HK-2 (cell line): ENCODE data around the gene DUSP6.
A peak's percentile ranks its signal among the peaks of the same experiment; 100 is the strongest.

Experiments
- DNase-seq: peaks from one replicate; pipeline ENCODE4 v3.0.0-alpha.2; 2018; ENCODE audit not compliant: unreplicated experiment

DUSP6 gene

DNA sequence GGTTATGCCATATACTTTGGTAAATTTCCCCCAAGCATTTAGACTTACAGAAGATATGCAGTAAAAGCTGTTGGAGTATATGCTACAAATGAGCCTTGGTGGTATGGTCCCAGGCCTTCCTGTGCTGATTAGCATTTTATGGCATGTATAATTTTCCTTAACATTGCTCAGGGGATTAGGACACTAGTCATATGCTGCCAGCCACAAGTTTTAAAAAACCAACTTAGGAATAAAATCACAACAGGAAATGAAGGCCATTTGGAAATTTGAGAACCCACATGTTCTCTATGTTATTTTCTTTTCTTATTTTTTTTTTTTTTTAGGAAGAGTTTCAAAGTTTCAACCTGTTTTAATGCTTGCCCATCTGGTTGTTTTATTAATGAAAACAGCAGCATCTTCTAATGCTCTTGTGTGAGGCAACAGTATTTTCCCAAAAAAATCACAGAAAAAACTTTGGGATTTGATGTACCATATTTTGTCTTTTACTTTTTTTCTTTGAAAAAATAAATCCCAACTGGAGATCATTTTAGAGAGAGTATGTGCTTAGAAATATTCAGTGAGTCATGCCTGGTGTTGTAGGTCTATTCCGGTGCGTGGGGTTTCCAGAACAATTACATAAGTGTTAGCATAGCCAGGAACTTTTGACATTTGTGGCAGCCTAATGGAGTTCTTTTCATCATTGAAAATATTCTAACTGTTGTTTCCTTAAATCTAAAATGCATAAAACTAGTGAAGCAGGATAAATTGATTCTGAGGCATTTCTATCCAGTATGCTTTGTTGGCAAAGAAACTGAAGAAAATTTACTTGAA is 21.7 kb upstream of the DUSP6 start:
- no peak for DNase-seq

DNA sequence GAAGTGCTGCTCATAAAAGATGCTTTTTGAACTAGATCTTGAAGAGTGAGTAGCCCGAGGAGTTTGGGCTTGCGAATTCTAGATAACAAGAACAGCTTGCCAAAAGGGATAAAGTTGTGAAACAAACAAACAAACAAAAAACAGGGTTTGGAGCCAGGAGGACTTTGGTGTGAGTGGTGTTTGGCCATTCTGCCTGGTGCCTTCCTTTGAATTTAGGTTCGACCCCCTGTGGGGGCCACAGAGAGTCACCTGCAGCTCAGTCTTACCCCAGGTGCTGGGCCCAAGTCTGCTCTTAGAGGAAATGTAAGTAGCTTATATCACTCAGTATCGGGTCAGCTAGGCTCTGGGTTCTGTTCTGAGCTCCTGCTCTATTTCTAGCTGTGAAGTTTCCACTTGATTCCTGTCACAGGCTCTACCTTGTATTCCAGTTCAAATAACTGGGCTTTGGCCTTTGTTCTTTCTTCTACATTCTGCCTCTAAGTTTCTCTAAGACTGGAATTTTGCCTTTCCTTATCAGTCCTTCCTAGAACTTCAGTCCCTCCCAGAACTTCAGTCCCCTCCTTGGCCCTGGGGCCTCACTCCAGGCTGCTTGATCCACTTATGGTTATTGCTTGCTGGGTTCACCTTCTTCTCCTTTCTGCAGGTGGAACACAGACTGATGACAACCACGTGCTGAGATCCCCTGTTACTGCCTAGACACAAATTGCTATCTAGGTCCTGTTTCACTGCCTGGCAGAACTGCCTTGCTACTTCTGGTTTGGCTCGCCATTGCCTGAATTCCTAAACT is 20.5 kb upstream of the DUSP6 start:
- DNase-seq = no peak

DNA sequence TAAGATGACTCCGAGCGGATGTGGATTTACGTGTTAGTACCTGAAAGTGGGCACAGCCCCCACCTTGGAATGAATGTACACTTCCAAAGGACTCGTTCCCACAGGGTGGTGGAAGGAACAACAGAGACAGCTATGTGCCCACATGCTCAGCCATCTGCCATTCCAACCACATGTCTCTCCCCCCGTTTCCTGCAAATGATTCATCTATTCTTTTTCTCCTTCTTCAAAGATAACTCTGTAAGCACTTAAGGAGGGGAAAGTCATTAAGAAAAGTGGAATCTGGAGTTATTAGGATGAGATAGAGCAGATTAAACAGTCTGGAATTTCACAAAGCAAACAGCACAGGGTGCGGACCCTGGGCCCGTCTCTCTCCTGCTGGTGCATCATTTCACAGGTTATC is 18.5 kb upstream of the DUSP6 start:
- DNase-seq = peak; percentile 54

DNA sequence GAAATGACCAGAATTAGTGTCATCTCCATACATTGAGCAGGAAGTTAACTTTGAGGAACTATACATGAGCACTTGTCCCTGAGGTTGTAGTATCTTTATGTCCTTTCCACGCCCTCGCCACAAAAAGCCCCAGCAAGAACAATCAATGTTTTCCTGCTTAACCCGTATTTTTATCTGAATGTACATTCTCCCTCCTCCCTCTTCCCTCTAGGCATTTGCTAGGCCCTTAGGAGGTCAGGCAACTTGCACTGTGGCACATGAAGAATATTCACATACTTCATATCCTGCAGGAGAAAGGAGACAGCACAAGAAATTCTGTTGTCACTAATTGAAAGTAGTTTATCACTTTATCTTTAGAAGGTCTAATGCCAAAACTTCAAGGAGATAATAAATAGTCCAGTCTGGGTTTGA is 18.1 kb upstream of the DUSP6 start:
- no peak for DNase-seq

DNA sequence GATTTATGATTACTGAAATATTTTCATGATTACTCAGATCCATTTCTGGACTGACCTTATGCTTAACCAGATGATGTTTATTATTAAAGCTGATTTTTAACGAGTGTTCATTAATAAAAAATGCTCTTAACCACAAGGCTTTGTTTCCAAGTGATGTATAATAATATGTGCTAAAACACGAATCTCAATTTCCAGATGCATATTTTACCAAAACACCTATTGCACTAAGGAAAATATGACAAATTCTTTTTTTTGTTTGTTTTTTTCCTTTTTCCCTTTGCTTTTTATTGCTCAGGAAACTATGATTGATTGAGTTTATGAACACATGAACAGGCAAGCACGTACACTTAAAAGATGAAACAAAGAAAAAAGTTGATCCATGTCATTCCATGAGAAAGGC is 16.9 kb upstream of the DUSP6 start:
- no peak for DNase-seq

DNA sequence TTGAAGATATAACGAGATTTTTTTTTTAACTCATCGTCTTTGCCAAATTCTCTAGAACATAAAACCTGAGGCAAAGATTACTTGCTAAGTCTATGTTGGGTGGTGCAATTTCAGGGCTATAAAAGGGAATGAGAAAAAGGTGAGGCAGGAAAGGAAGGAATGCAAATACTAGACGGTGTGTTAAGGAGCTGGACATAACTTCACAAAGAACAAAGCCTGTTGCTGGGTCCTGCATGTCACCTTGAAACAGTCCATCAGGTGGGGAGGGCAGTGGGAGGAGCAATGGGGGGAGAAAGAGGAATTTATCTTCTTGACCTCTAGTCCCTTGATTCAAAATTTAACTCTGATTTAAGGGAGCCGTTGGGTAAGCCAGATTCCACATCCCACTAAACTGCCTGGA is 16.1 kb upstream of the DUSP6 start:
- DNase-seq = no peak

GRCh38 chr12:89366676-89367364 is 14.5 kb upstream of the DUSP6 start:
- DNase-seq = no peak

GRCh38 chr12:89364631-89365030 is 12.3 kb upstream of the DUSP6 start:
- DNase-seq = no peak

- DNase-seq = no peak
Measured at GRCh38 chr12:89364058-89364457, 11.8 kb upstream of the DUSP6 start.

- no peak for DNase-seq
Measured at GRCh38 chr12:89363582-89363981, 11.3 kb upstream of the DUSP6 start.

GRCh38 chr12:89363084-89363483 is 10.8 kb upstream of the DUSP6 start:
- DNase-seq = no peak

GRCh38 chr12:89359615-89360014 is 7.3 kb upstream of the DUSP6 start:
- no peak for DNase-seq

DNA sequence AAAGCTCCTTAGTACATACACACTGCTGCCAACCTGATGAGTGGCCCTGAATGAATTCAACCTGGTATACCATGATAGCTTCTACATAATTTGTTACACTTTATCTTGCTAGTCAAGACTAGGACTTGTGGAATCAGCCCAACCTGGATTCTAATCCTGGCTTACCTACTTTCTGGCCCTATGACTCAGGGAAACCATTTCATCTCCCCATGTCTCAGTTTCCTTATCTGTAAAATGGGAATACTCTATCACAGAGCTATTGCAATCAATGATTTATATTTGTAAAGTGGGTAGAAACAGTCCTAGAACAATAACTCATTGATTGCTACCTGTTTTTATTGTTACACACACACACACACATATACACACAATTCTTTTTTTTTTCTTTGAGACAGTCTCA is 6.5 kb upstream of the DUSP6 start:
- DNase-seq = no peak

DNA sequence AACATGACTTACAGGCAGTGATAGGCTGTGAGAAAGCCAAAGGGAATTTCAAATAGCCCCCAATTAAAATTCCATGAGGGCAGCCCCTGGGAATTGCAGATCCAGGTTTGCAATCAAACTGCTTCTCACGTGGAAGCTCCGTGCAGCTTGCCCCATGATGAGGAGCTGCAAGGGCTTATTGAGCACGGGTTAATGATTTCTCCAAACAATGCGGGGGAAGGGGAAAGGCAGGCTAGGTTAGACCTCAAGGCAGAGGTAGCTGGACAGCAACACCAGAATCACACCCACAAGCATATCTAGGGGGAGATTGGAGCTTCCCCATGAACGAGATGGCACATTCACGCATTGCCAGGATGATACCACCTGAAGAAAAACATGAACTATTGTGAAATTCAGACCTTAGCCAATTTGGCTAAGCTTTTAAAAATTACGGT is 5.0 kb upstream of the DUSP6 start:
- DNase-seq = peak; percentile 35

GRCh38 chr12:89356069-89356665 is 3.9 kb upstream of the DUSP6 start:
- DNase-seq = no peak

- no peak for DNase-seq
Measured at GRCh38 chr12:89355243-89356068, 3.2 kb upstream of the DUSP6 start.

DNA sequence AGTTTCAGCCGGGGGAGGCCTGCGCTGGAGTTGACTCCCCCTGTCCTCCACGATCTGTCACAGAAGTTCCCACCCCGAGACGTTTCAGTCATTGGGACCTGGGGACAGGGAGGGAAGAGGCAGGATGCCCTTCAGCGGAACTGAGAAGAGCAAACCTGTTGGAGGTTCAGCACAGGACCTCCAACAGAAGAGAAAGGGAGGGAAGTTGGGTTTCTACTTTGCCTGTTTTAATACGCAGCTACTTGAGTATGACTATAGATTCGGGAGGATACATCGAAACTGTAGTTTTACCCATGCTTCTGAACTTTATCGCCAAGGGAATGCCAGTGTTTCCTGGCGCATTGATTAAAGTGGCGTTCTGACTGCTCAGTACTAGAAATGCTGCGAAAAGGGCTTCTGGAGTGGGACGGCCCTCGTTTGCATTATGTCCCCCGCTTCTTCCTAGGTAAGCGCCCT is 2.3 kb upstream of the DUSP6 start:
- no peak for DNase-seq

GRCh38 chr12:89353823-89354611 is 1.7 kb upstream of the DUSP6 start:
- peak; percentile 79 for DNase-seq

DNA sequence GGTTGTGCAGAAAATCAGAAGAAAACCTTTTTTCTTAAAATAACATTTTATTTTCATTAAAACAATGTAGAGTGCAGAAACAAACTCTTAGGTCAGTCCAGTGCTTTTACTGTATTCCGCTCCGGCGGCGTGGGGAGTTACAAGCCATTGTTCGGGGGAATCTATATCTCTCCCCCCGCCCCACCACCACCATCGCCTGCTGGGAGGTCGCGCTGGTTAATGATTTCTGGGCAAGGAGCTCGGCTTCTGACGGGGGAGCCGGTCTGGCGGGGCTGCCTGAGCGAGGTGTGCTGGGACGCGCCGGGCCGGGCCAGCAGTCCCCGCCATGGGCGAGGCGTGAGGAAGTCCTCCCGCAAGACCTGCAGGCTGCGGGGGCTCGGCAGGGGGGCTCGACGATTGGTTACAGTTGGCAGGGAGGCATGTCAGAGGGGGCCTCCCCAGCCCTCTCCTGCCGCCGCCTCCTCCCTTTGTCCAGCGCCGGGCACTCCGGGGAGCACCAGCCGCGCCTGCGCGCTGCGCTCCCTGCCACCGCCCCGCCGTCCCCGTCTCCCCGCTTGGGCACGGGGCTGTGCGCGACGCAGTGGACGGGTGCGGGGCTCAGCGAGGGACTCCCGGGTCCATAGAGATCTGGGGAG is 1.0 kb upstream of the DUSP6 start:
- peak; percentile 84 for DNase-seq

GRCh38 chr12:89352242-89352491 is 134 bp downstream of the DUSP6 start:
- no peak for DNase-seq
